Left lung (tissue), 10 donors: ENCODE measurements around the gene PHOSPHO2. TPM values are rescaled to one million over a fixed set of nuclear protein-coding genes. Genes with fewer than 3 reads are reported as not detected.

ENCODE experiments used
- ATAC-seq: fragments of 200-7000 bp; cut with Tn5 transposase; one replicate; pipeline ENCODE4 v1.9.1; 2020; ENCODE audit warnings: moderate library complexity
- DNase-seq, 4 donors: peaks; one replicate each; pipeline ENCODE4 v3.0.0-alpha.2; 2013 to 2020
- H3K27ac ChIP-seq, 2 donors: fragments of 200-600 bp; sonication (generic) in 1 of 2; one replicate each; pipeline versions ENCODE4 v1.5.0 to v1.8.0; 2020 to 2021
- H3K27me3 ChIP-seq, 2 donors: fragments of 200-600 bp; sonication (generic) in 1 of 2; one replicate each; pipeline versions ENCODE4 v1.5.0 to v1.8.0; 2020 to 2021
- H3K36me3 ChIP-seq, 2 donors: fragments of 200-600 bp; sonication (generic) in 1 of 2; one replicate each; pipeline versions ENCODE4 v1.5.0 to v1.8.0; 2020 to 2021
- H3K4me1 ChIP-seq, 2 donors: fragments of 200-600 bp; one replicate each; pipeline ENCODE4 v1.8.0; 2021
- H3K4me3 ChIP-seq, 2 donors: fragments of 200-600 bp; sonication (generic) in 1 of 2; one replicate each; pipeline versions ENCODE4 v1.5.0 to v1.8.0; 2020 to 2021; ENCODE audit warnings: mild to moderate bottlenecking in 1 of 2
- H3K9me3 ChIP-seq, 2 donors: fragments of 200-600 bp; sonication (generic) in 1 of 2; one replicate each; pipeline versions ENCODE4 v1.5.0 to v1.8.0; 2020 to 2021
- CTCF ChIP-seq, 2 donors: fragments of 200-600 bp; sonication (generic) in 1 of 2; IDR thresholded peaks; one replicate each; pipeline versions ENCODE4 v1.5.0 to v1.8.0; 2021; ENCODE audit warnings: antibody characterized with exemption in 2 of 2
- intact Hi-C, 2 donors: fragments of 100-400 bp; cut with DNase I; formaldehyde crosslinking; loops; one replicate each; pipeline versions ENCODE4 v1.11.2 to v1.14.2; 2022
- polyA plus RNA-seq, 6 donors: library from polyadenylated mRNA; unstranded; fragments of 120-200 nt; gene quantifications; one replicate each; pipeline ENCODE4 v1.2.1, GENCODE V29; 2013; ENCODE audit not compliant: insufficient read length in 6 of 6
- total RNA-seq, 2 donors: library from RNA; stranded (reverse); fragmentation: NEBNext Ultra II Directional; extraction: Animal tissue kit (Norgen Biotek cat#: 25700); gene quantifications; one replicate each; pipeline ENCODE4 v1.2.1, GENCODE V29; 2021
- donor health status: DM: no; HTN: yes; CAD: no.
- donor health status: DM: no; HTN: no; CAD: no.

PHOSPHO2 gene
- total and polyA plus RNA-seq, 8 donors = 5.4 to 17.9 (median 14.2) TPM

DNA sequence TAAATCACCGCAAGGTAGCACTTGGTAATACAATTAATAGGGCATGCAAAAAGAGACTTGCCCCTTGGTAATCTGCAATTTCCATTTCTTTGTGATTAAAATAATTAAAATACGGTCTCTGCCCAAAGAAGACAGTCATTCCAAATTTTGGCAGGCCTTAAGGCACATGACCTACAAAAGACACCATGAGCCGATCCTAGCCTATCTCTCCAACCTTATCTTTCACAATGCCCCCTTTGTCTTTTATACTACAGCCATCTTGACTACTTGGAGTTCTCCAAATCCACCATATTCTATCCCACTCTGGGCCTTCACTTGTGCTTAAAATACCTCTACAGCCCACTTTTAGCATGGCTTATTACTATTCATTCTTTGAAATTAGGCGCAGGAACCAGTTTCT is 23.3 kb upstream of the PHOSPHO2 start:
- no peaks in the 10 kb centered on the region for H3K9me3 ChIP-seq
- no peak for DNase-seq
- intact Hi-C loops = no loop called here
- H3K27ac ChIP-seq = no peak overlapping the region
- no peak for ATAC-seq
- no peak for TF ChIP-seq CTCF (IDR thresholded peaks at IDR 0.05)
- H3K27me3 ChIP-seq = no peaks in the 10 kb centered on the region
- no peaks in the 10 kb centered on the region for H3K4me1 ChIP-seq
- no peaks in the 10 kb centered on the region for H3K36me3 ChIP-seq
- no peak overlapping the region for H3K4me3 ChIP-seq

- intact Hi-C loops = no loop called here
- Histone ChIP-seq H3K4me1 (no peaks in the 10 kb centered on the region), H3K27ac (no peak overlapping the region), H3K9me3 (no peaks in the 10 kb centered on the region), H3K4me3 (no peak overlapping the region), H3K36me3 (no peaks in the 10 kb centered on the region), H3K27me3 (no peaks in the 10 kb centered on the region)
- TF ChIP-seq CTCF (IDR thresholded peaks at IDR 0.05) = no peak
- ATAC-seq (no peak), DNase-seq (peak in 1 of 4 donors; percentile 36)
These were observed 21.9 kb upstream of the PHOSPHO2 start for GRCh38 chr2:169672406-169672805.

DNA sequence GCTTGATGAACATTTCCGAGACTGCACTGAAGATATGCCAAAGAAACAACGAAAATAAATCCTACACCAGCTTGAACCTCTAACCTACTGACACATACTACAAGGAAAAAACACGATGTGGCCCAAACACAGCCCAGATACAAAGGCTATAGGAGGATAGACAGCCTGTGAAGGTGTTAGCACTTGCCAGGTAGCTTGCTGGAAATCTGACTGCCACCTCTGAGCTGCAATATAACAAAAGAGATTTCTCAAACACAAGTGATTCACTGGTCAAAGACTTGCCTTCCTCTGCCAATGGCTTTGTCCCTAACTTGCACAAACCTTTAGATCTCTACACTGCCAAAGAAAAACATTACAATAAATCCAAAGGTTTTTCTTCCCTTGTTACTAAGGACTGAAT is 21.2 kb upstream of the PHOSPHO2 start:
- H3K27ac ChIP-seq = no peak overlapping the region
- H3K27me3 ChIP-seq = no peaks in the 10 kb centered on the region
- ATAC-seq (no peak), DNase-seq (no peak)
- no peaks in the 10 kb centered on the region for H3K9me3 ChIP-seq
- no peaks in the 10 kb centered on the region for H3K4me1 ChIP-seq
- intact Hi-C loops = no loop called here
- TF ChIP-seq CTCF (IDR thresholded peaks at IDR 0.05) = no peak
- no peak overlapping the region for H3K4me3 ChIP-seq
- no peaks in the 10 kb centered on the region for H3K36me3 ChIP-seq

- H3K4me3 ChIP-seq = no peak overlapping the region
- H3K27me3 ChIP-seq = no peaks in the 10 kb centered on the region
- H3K27ac ChIP-seq = no peak overlapping the region
- TF ChIP-seq CTCF (IDR thresholded peaks at IDR 0.05) = no peak
- no peaks in the 10 kb centered on the region for H3K36me3 ChIP-seq
- DNase-seq (no peak), ATAC-seq (no peak)
- intact Hi-C loops = no loop called here
- H3K9me3 ChIP-seq = no peaks in the 10 kb centered on the region
- no peaks in the 10 kb centered on the region for H3K4me1 ChIP-seq
These were observed 20.3 kb upstream of the PHOSPHO2 start for GRCh38 chr2:169673921-169674320.

DNA sequence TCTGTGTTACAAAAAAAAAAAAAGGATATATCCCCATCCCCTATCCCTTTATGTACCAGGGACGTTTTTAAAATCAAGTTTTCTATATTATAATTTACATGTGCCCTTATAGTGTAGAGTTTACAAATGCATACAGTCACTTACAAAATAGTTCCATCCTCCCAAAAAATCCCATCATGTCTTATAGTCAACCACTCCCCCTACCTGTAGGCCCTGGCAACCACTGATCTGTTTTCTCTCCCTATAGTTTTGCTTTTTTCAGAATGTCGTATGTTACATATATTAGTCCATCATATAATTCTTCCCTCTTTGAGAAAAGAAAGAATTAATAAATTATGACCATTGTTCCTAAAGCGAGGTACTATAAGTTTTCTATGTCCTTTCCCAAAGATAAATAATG is 17.9 kb upstream of the PHOSPHO2 start:
- ATAC-seq (no peak), DNase-seq (no peak)
- H3K9me3 ChIP-seq = no peaks in the 10 kb centered on the region
- intact Hi-C loops = no loop called here
- no peak overlapping the region for H3K4me3 ChIP-seq
- H3K27me3 ChIP-seq = no peaks in the 10 kb centered on the region
- no peaks in the 10 kb centered on the region for H3K36me3 ChIP-seq
- TF ChIP-seq CTCF (IDR thresholded peaks at IDR 0.05) = peak in 1 of 2 donors; percentile 10
- H3K4me1 ChIP-seq = no peaks in the 10 kb centered on the region
- no peak overlapping the region for H3K27ac ChIP-seq
